Esophagus muscularis mucosa (tissue), 4 donors: Measurements from ENCODE around the gene AIDA.

Experiments
- EP300 ChIP-seq: sonication (generic); formaldehyde crosslinking; IDR thresholded peaks from one replicate; pipeline ENCODE4 v1.6.1; 2017; ENCODE audit warnings: antibody characterized with exemption
- POLR2AphosphoS5 ChIP-seq, 2 donors: sonication (generic); formaldehyde crosslinking; IDR thresholded peaks; one replicate each; pipeline ENCODE4 v1.6.1; 2017; ENCODE audit warnings: antibody characterized with exemption in 2 of 2
- TF ChIP-seq, protein P1 (sequence below), 3 experiments: fragments of 200-600 bp in 2 of 3; fragments of 450-650 bp in 1 of 3; sonication (generic) in 2 of 3; IDR thresholded peaks; one replicate each; pipeline ENCODE4 v1.5.1; 2017 to 2019; ENCODE audit warnings: antibody characterized with exemption in 3 of 3, mild to moderate bottlenecking in 2 of 3, moderate library complexity in 1 of 3

GRCh38 chr1:222670110-222670509 lies 42.2 kb downstream of the AIDA start:
- TF ChIP-seq, protein P1, sequence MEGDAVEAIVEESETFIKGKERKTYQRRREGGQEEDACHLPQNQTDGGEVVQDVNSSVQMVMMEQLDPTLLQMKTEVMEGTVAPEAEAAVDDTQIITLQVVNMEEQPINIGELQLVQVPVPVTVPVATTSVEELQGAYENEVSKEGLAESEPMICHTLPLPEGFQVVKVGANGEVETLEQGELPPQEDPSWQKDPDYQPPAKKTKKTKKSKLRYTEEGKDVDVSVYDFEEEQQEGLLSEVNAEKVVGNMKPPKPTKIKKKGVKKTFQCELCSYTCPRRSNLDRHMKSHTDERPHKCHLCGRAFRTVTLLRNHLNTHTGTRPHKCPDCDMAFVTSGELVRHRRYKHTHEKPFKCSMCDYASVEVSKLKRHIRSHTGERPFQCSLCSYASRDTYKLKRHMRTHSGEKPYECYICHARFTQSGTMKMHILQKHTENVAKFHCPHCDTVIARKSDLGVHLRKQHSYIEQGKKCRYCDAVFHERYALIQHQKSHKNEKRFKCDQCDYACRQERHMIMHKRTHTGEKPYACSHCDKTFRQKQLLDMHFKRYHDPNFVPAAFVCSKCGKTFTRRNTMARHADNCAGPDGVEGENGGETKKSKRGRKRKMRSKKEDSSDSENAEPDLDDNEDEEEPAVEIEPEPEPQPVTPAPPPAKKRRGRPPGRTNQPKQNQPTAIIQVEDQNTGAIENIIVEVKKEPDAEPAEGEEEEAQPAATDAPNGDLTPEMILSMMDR (IDR thresholded peaks at IDR 0.05): no peak
- TF ChIP-seq POLR2AphosphoS5 (IDR thresholded peaks at IDR 0.05) (no peak), EP300 (no peak)
